HL-60 (cell line): ENCODE data around the gene MOB2.

ENCODE experiments used
- CTCF ChIP-seq: IDR thresholded peaks from one replicate; pipeline ENCODE4 v1.5.1; 2011; ENCODE audit warnings: low read length, control low read depth, inconsistent platforms; ENCODE audit not compliant: insufficient read depth
- GABPA ChIP-seq: IDR thresholded peaks from 2 replicates; pipeline ENCODE4 v1.6.1; 2012; ENCODE audit warnings: low read depth
- POLR2AphosphoS5 ChIP-seq: IDR thresholded peaks from 2 replicates; pipeline ENCODE4 v1.6.1; 2012; ENCODE audit warnings: low read depth
- SPI1 ChIP-seq: IDR thresholded peaks from 2 replicates; pipeline ENCODE4 v1.6.1; 2012; ENCODE audit warnings: low read depth, mild to moderate bottlenecking, borderline replicate concordance

GRCh38 chr11:1520209-1520662, 33.7 kb upstream of the MOB2 start:
- TF ChIP-seq CTCF (no peak), POLR2AphosphoS5 (no peak), GABPA (no peak), SPI1 (no peak)
